ENCODE measurements around the gene PCDHGC4.

Gene PCDHGC4

GRCh38 chr5:141512911-141513626 lies 28.2 kb downstream of the PCDHGC4 start:
- DNase-seq, result no peak

GRCh38 chr5:141513627-141514329 lies 28.9 kb downstream of the PCDHGC4 start:
- no peak for DNase-seq

GRCh38 chr5:141514330-141515133 lies 29.7 kb downstream of the PCDHGC4 start:
- DNase-seq, result no peak

GRCh38 chr5:141515141-141515540 lies 30.3 kb downstream of the PCDHGC4 start:
- DNase-seq, result no peak

GRCh38 chr5:141515946-141516671 lies 31.3 kb downstream of the PCDHGC4 start:
- DNase-seq, result no peak

GRCh38 chr5:141516672-141517025 lies 31.8 kb downstream of the PCDHGC4 start:
- no peak for DNase-seq

- DNase-seq, result no peak
Measured at GRCh38 chr5:141517312-141517711, 32.5 kb downstream of the PCDHGC4 start.

GRCh38 chr5:141517880-141518617 lies 33.2 kb downstream of the PCDHGC4 start:
- DNase-seq, result no peak

- no peak for DNase-seq
Measured at GRCh38 chr5:141518618-141519015, 33.8 kb downstream of the PCDHGC4 start.

- DNase-seq, result no peak
Measured at GRCh38 chr5:141519605-141520565, 35.1 kb downstream of the PCDHGC4 start.

GRCh38 chr5:141521244-141521781 lies 36.5 kb downstream of the PCDHGC4 start:
- no peak for DNase-seq

GRCh38 chr5:141522301-141522700 lies 37.5 kb downstream of the PCDHGC4 start:
- DNase-seq, result no peak

- no peak for DNase-seq
Measured at GRCh38 chr5:141523991-141524390, 39.2 kb downstream of the PCDHGC4 start.

- peak; percentile 35 for DNase-seq
Measured at GRCh38 chr5:141524604-141525597, 40.1 kb downstream of the PCDHGC4 start.

GRCh38 chr5:141525653-141526052 lies 40.8 kb downstream of the PCDHGC4 start:
- DNase-seq, result no peak

- no peak for DNase-seq
Measured at GRCh38 chr5:141527426-141527825, 42.6 kb downstream of the PCDHGC4 start.

- no peak for DNase-seq
Measured at GRCh38 chr5:141528291-141528984, 43.6 kb downstream of the PCDHGC4 start.

GRCh38 chr5:141529002-141529401 lies 44.2 kb downstream of the PCDHGC4 start:
- no peak for DNase-seq

GRCh38 chr5:141529873-141530272 lies 45.0 kb downstream of the PCDHGC4 start:
- no peak for DNase-seq

All from activated gamma-delta T cell treated with Interleukin-2 at 50 U/mL for 16 hours (primary cell).